HG03521 (cell line): ENCODE results near the gene KIAA2012.

Experiments
- ATAC-seq: cut with Tn5 transposase; IDR thresholded peaks from one replicate; pipeline ENCODE4 v1.9.1; 2021; ENCODE audit warnings: mild to moderate bottlenecking, moderate library complexity; ENCODE audit not compliant: unreplicated experiment

KIAA2012 gene

GRCh38 chr2:202042444-202042843 is 30.6 kb upstream of the KIAA2012 start:
- no peak for ATAC-seq

- ATAC-seq, result no peak
These were observed 29.6 kb upstream of the KIAA2012 start for GRCh38 chr2:202043475-202043874.

DNA sequence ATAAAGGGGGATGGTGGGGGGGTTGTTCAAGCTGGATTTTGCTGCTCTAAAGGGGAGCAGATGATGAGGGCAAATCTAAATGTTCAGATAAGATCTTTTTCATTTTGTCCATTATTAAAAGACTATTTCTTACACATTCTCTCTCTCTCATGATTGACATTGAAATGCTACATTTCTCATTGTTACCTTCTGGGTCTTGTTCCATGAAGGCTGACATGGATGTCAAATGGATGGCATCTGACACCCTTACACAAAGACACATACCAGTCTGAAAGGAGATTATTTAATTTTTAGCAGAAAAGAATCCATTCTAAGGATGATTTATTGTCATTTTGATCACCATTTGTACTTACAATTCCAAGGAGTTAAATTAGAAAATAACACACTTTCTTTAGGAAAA is 28.3 kb upstream of the KIAA2012 start:
- ATAC-seq, result no peak

DNA sequence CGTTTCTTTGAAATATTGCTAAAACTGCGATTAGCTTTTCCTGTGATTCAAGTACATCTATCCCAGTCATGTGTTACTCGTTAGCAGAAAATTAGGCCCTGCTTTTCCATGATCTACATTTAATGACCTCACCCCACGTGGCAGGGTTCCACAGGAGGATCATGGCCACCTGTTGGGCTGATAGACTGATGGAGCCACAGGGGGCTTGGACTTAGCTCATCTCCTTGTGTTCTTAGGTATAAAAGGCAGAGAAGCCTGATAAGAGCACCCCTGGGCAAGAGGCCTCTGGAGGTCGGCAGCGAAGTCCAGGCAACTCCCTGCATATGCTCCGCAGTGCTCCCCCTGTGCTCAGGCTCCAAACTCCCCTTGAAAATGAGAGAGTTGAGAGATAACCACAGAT is 26.5 kb upstream of the KIAA2012 start:
- ATAC-seq, result no peak

GRCh38 chr2:202049092-202049728 is 23.8 kb upstream of the KIAA2012 start:
- ATAC-seq, result no peak

GRCh38 chr2:202049840-202050239 is 23.2 kb upstream of the KIAA2012 start:
- no peak for ATAC-seq

GRCh38 chr2:202050652-202051051 is 22.4 kb upstream of the KIAA2012 start:
- ATAC-seq, result no peak

GRCh38 chr2:202051499-202052161 is 21.4 kb upstream of the KIAA2012 start:
- no peak for ATAC-seq

DNA sequence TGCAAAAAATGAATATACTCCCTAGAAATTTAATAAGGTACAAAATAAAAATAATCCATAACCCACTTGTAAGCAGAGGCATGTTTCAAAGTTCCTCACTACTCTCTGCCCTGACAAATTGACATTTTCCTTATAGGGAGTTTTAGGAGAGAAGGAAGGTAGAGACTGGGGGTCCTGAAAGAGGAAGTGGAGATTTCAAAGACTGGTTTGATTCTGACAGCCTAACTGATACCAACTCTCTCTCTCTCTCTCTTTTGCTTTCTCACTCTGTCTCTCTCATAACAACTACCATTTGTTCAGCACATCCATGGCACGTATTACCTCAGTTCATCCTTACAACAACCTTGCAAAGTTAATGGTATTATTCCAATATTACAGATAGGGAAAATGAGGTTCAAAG is 20.8 kb upstream of the KIAA2012 start:
- ATAC-seq, result no peak

GRCh38 chr2:202054679-202055078 is 18.4 kb upstream of the KIAA2012 start:
- ATAC-seq, result no peak

- ATAC-seq, result no peak
These were observed 16.4 kb upstream of the KIAA2012 start for GRCh38 chr2:202056611-202057010.

DNA sequence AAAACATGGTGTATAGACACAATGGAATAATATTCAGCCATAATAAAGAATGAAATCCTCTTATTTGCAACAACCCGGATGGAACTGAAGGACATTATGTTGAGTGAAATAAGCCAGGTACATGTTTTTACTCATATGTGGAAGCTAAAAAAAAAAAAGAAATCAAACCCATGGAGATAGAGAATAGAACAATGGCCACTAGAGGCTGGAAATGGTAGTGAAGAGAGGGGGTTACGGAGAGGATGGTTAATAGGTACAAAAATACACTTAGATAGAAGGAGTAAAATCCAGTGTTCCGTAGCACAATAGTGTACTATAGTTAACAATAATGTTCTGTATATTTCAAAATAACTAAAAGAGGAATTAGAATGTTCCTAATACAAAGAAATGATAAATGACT is 12.8 kb upstream of the KIAA2012 start:
- ATAC-seq, result no peak

DNA sequence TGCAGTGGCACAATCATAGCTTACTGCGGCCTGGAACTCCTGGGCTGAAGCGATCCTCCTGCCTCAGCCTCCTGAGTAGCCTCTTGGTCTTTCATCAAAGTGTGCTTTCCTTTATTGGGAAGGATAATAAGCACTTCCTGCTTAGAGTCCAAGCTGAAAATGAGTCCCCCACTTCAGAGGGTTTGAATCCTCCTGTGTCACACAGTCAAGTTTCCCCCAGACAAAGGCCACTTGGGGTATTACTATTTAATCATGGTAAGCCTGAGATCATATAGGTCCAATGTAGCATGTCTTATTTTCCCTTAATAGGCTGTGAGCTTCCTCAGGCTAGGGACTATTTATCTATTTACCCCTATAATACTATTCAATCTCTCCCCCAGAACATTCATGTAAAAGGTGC is 11.4 kb upstream of the KIAA2012 start:
- ATAC-seq, result no peak

GRCh38 chr2:202064171-202064880 is 8.7 kb upstream of the KIAA2012 start:
- ATAC-seq, result no peak

DNA sequence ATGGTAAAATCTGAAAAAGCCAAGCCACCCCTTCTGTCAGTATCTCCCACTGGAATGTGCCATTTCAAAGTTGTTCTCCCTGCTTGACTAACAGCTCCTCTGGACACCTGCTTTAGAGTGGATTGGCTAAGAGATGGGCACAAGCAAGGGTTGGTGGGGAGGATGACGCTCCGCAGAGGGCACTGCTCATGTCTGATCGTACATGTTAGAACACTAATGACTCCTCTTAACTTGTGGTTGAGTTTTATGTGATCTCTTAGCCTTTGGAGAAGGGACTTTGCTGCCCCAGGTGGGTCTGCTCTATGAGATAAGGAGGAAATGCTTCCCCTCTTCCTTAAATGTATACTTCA is 8.2 kb upstream of the KIAA2012 start:
- no peak for ATAC-seq

DNA sequence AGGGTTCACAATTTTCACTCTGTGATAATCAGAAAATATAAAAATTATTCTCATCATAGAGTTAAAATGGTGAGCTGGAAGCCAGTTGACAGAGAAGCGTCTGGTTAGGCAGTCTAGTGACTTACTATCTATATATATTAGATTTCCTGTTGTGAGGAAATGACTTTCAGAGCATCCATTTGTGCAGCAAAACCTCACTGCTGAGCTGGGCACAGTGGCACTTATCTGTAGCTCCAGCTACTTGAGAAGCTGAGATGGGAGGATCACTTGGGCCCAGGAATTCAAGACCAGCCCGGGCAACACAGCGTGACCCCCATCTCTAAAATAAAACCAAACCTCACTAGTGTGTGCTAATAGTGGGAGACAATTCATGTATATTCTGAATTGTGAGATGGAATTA is 7.2 kb upstream of the KIAA2012 start:
- ATAC-seq, result no peak

GRCh38 chr2:202066875-202067274 is 6.2 kb upstream of the KIAA2012 start:
- ATAC-seq, result no peak

DNA sequence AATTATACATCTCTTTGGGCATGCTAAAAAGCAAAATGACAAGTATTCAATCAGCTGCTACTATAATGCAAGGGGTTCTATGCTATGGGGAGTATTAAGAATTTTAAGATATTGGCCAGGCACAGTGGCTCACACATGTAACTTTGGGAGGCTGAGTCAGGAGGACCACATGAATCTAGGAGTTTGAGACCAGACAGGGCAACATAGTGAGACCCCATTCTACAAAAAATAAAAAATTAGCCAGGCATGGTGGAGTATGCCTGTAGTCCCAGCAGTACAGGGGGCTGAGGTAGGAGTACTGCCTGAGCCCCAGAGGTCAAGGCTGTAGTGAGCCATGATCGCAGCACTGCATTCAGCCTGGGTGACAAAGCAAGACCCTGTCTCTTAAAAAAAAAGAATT is 5.5 kb upstream of the KIAA2012 start:
- no peak for ATAC-seq

DNA sequence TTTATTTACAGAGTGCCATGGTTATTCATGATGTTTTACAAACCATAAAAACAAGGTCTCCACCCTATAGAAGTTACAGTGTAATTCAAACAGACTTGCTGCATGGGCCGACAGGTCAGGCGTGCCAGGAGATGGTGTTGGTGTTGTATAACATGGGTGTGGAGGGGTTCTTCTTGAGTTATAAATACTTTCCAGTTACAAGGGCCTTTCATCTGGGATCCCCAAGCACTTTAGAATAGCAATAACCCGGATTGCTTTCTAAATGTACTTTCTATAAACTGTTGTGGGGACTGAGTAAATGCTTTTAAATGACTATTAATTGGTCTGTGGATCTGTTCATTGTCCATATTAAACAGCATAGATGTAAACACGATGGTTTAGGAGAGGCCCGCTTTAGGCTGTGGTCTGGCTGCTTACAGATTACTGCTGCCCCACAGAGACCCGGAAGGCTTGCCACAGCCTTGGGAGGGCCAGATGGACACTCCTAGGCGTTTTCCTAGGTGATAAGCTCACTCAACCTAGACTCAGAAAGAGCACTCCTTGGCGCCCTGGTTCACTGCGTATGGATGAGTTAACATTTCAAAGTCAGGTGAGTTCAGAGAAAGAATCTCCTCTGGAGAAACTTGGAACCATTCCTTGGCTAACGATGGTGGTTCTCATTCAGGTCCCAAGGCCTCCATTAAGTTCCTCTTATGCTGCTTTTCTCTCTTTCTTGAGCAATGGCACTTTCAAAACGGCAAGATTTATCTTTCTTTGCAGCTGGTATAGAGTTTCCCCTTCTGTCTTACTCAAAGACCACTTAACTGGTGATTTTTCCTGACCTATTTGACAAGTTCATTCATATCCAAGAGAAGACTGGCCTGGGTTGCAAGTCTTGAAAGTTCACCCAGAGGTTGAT is 3.6 kb upstream of the KIAA2012 start:
- no peak for ATAC-seq

GRCh38 chr2:202071107-202071506 is 1.9 kb upstream of the KIAA2012 start:
- ATAC-seq, result no peak

DNA sequence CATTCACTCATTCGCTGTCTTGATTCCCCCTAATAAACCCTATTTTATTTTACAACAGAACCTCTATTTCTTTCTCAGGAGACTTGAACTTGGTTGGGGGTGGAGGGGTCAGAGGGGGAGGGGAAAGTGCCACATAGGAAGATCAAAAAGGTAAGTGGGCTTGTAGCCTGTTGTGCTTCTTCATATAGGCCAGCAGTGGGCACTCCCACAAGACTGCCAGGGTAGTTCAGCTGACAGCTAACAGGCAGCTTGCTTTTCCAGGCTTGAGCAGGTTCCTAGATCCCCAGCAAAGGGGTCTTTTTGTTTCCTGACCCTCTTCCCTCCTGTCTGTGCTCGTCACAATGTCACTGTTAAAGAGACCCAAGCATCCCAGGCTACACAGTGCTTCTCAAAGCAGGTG is 829 bp upstream of the KIAA2012 start:
- ATAC-seq, result no peak
